HG03097 (cell line): Measurements from ENCODE around the gene UBLCP1.

Source experiments
- ATAC-seq: cut with Tn5 transposase; IDR thresholded peaks from one replicate; pipeline ENCODE4 v1.9.1; 2021; ENCODE audit not compliant: unreplicated experiment, low FRiP score

UBLCP1 gene

GRCh38 chr5:159309689-159310433 is 46.8 kb downstream of the UBLCP1 start:
- ATAC-seq, result no peak

GRCh38 chr5:159310511-159310910 is 47.4 kb downstream of the UBLCP1 start:
- no peak for ATAC-seq

- no peak for ATAC-seq
Observed at GRCh38 chr5:159311063-159311462, 48.0 kb downstream of the UBLCP1 start.

GRCh38 chr5:159313197-159313596 is 50.1 kb downstream of the UBLCP1 start:
- ATAC-seq, result no peak

- no peak for ATAC-seq
Observed at GRCh38 chr5:159316519-159317383, 53.7 kb downstream of the UBLCP1 start.

- ATAC-seq, result no peak
Observed at GRCh38 chr5:159317849-159318248, 54.8 kb downstream of the UBLCP1 start.

GRCh38 chr5:159318448-159318847 is 55.4 kb downstream of the UBLCP1 start:
- ATAC-seq, result no peak

- ATAC-seq, result no peak
Observed at GRCh38 chr5:159319363-159319762, 56.3 kb downstream of the UBLCP1 start.

GRCh38 chr5:159319832-159320231 is 56.7 kb downstream of the UBLCP1 start:
- no peak for ATAC-seq

- no peak for ATAC-seq
Observed at GRCh38 chr5:159322180-159322579, 59.1 kb downstream of the UBLCP1 start.

- no peak for ATAC-seq
Observed at GRCh38 chr5:159324102-159324755, 61.1 kb downstream of the UBLCP1 start.

GRCh38 chr5:159324986-159325385 is 61.9 kb downstream of the UBLCP1 start:
- no peak for ATAC-seq

GRCh38 chr5:159330131-159330800 is 67.2 kb downstream of the UBLCP1 start, which contains the start of gene IL12B:
IL12B (minus strand) TSS chr5:159330487; CDS start chr5:159326782, 3,705 bp downstream.
- no peak for ATAC-seq

- ATAC-seq, result no peak
Observed at GRCh38 chr5:159331093-159331973, 68.2 kb downstream of the UBLCP1 start.

GRCh38 chr5:159332800-159333544 is 69.9 kb downstream of the UBLCP1 start:
- ATAC-seq, result no peak

- no peak for ATAC-seq
Observed at GRCh38 chr5:159333545-159333925, 70.4 kb downstream of the UBLCP1 start.
